GM10248 (cell line): ENCODE results near the gene CACNA2D3.

ENCODE experiments used
- CTCF ChIA-PET: fragments of 300-600 bp; sonication (Branson Sonifier 250); formaldehyde crosslinking; extraction: SDS; loops from one replicate; lab custom pipeline; 2021; ENCODE audit warnings: antibody characterized with exemption; lab: Yijun Ruan, JAX
- POLR2A ChIA-PET: fragments of 350-650 bp; sonication (Branson Sonifier 250); formaldehyde crosslinking; extraction: SDS; loops from one replicate; lab custom pipeline; 2020; ENCODE audit warnings: antibody characterized with exemption; lab: Yijun Ruan, JAX
- DNase-seq: peaks from one replicate; pipeline ENCODE4 v3.0.0; 2012; ENCODE audit errors: extremely low spot score
- CTCF ChIP-seq: IDR thresholded peaks from 2 replicates; pipeline ENCODE4 v1.5.1; 2012; ENCODE audit warnings: mild to moderate bottlenecking, low read depth; ENCODE audit errors: extremely low read depth, missing control alignments, control extremely low read depth

Gene CACNA2D3

GRCh38 chr3:54874816-54875556 is 752.6 kb downstream of the CACNA2D3 start:
- CTCF ChIA-PET = interaction anchor here (0.8 kb wide), 1 partner anchor 13 kb away, joined by 4 read pairs; no protein-coding TSS in a partner anchor
- no peak for TF ChIP-seq CTCF
- POLR2A ChIA-PET = no interaction called here
- no peak for DNase-seq

GRCh38 chr3:54875596-54876268 is 753.4 kb downstream of the CACNA2D3 start:
- CTCF ChIA-PET = interaction anchor here (0.8 kb wide), 1 partner anchor 13 kb away, joined by 4 read pairs; no protein-coding TSS in a partner anchor
- TF ChIP-seq CTCF = no peak
- DNase-seq = no peak
- POLR2A ChIA-PET = no interaction called here

- no peak for DNase-seq
- ChIA-PET POLR2A (no interaction called here), CTCF (no interaction called here)
- TF ChIP-seq CTCF = no peak
Measured at GRCh38 chr3:54876694-54877093, 754.3 kb downstream of the CACNA2D3 start.

DNA sequence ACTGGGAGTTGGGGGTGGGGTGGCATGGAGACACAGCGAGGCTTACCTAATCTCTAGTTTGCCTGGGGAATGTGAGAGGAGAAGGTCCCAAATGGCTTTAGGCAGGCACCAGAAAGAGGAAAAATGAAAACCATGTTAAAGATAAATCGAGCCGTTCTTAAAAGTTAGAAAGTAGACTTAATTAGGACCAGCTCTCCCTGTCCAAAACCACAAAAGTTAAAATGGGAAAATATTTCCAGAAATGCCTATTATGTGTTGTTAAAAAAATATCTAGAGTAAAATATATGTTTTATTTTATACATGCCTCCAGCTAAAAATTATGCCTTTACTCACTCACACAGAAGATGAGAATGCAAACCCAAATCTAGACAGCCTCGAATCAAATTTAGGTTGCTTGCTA is 755.4 kb downstream of the CACNA2D3 start:
- POLR2A ChIA-PET = no interaction called here
- no peak for DNase-seq
- TF ChIP-seq CTCF = no peak
- CTCF ChIA-PET = interaction anchor here (0.9 kb wide), 1 partner anchor 10 kb away, joined by 3 read pairs; no protein-coding TSS in a partner anchor

DNA sequence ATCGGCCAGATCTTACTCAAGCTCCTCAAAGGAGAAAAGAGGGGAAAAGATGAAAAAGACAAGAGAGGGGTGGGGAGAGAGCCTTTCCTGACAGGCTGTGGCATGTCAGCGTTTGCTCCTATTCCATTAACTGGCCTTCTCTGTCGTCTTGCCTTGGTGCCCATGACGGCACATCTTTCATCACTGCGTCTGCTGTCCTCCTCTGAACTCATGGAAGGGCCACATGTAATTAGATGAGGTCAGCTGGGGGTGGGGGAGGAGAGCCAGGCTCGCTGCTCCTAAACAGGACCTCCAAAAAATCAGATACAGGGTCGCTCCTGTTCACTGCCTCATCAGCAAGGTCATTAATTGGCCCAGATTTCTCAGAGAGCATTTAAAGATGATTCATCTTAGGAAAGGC is 755.8 kb downstream of the CACNA2D3 start:
- TF ChIP-seq CTCF = no peak
- POLR2A ChIA-PET = no interaction called here
- DNase-seq = no peak
- CTCF ChIA-PET = interaction anchor here (0.9 kb wide), 1 partner anchor 10 kb away, joined by 3 read pairs; no protein-coding TSS in a partner anchor

DNA sequence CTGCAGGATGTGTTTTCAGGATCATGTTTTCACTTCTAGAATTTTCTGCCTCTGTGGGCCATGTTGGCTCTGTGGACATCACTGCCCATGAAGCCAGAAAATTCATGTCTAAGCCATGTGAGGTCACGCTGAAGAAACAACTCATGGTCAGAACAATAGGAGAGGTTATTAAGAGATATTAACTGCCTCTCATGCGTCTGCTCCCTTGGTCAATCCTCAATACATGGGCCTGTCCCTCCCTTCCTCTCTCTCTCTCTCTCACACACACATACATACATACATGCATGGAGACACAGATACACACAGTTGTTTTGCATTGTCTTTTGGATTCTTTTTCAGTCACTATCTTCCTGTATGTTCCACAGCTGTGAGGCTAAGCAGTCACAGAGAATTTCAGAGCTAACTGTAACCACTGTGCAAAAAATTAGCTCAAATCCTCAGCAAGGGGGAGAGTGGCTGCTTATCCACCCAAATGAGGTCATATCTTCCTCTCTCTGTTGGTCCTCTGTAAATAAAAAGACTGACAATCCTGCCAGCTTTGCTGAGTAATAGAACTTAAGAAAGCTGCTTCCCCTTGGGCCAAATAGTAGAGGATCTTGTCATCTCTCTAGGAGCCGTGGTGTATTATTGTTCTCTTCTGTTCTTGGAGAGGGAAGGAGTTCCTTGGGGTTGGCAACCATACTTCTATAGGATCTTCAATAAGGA is 759.9 kb downstream of the CACNA2D3 start:
- no peak for TF ChIP-seq CTCF
- POLR2A ChIA-PET = no interaction called here
- DNase-seq = no peak
- CTCF ChIA-PET = interaction anchor here (1.5 kb wide), 1 partner anchor 29 kb away, joined by 5 read pairs; no protein-coding TSS in a partner anchor
